PC-3 (cell line): ENCODE data around the gene PRPF39.

ENCODE experiments used
- CTCF ChIP-seq: fragments of 300-600 bp; sonication (generic); conservative IDR thresholded peaks from 2 replicates; pipeline ENCODE4 v1.5.1; 2017; ENCODE audit warnings: antibody characterized with exemption, low read depth, mild to moderate bottlenecking, low read length
- EZH2 ChIP-seq: fragments of 300-600 bp; sonication (generic); IDR thresholded peaks from one replicate; pipeline ENCODE4 v1.6.1; 2017; ENCODE audit warnings: antibody characterized with exemption, mild to moderate bottlenecking, low read length; ENCODE audit not compliant: unreplicated experiment

GRCh38 chr14:45070215-45070614 is 13.7 kb upstream of the PRPF39 start:
- no peak for TF ChIP-seq CTCF
- TF ChIP-seq EZH2: no peak
